Bronchial epithelial cell (primary cell): ENCODE data around the gene ANKAR. TPM values are rescaled to one million over a fixed set of nuclear protein-coding genes. Genes with fewer than 3 reads are reported as not detected.

Experiments
- DNase-seq: peaks from one replicate; pipeline ENCODE4 v3.0.0-alpha.2; 2010; ENCODE audit warnings: low read depth
- FAIRE-seq: peaks from 2 replicates; lab custom pipeline; 2011; peaks lifted over from hg19 to GRCh38; lab: Jason Lieb, UNC
- H3K27me3 ChIP-seq: 2 replicates; pipeline ENCODE4 v1.5.1; 2011; ENCODE audit warnings: low read length; ENCODE audit not compliant: control insufficient read depth, insufficient read depth
- H3K36me3 ChIP-seq: 2 replicates; pipeline ENCODE4 v1.5.1; 2011; ENCODE audit warnings: low read length; ENCODE audit not compliant: control insufficient read depth, insufficient read depth
- H3K4me3 ChIP-seq: 2 replicates; pipeline ENCODE4 v1.5.1; 2011; ENCODE audit warnings: mild to moderate bottlenecking, low read depth, low read length, control low read depth
- total RNA-seq: library from RNA; depleted of rRNA; stranded (reverse); fragments of >200 nt; gene quantifications from 2 replicates; pipeline ENCODE4 v1.2.1, GENCODE V29; 2014
- TF ChIP-seq, protein P1 (sequence below): IDR thresholded peaks from 2 replicates; pipeline ENCODE4 v1.5.1; 2011; ENCODE audit warnings: mild to moderate bottlenecking, moderate library complexity, low read length, control low read depth, inconsistent platforms; ENCODE audit not compliant: insufficient read depth, severe bottlenecking

ANKAR gene
- total RNA-seq, 1 donor from 2014 or later: 2.1 TPM

DNA sequence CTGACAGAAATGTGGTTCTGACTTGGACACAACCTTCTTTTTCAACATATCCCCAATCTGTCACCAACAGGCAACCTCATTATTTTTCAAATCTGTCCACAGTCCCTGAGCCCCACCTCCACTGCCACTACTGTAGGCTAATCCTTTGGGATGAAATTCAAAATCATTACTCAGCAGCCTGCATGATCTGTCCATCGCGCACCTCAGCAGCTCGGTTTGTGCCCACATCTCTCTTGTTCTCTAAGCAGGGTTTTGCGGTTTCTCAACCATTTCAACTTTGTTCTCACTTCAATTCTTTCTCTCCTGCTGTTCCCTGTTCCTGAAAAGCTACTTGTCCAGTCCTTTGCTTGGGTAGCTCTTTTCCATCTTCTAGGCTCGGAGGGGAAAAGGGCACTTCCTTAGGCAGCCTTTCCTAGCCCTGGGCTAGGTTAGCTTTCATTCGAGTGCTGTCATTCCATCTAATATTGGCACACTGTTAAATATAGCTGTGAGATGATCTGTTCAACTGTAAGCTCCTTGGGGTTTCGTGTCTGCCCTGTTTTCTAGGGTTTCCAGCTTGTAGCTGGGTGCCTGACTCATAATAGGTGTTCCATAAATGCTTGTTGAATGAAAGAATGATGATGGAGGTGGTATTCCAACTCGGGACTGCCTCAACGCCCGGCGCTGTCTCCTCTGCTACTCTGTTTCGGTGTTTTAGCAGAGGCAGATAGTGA is 653 bp upstream of the ANKAR start:
- FAIRE-seq (no peak), DNase-seq (peak; percentile 20)
- TF ChIP-seq, protein P1, sequence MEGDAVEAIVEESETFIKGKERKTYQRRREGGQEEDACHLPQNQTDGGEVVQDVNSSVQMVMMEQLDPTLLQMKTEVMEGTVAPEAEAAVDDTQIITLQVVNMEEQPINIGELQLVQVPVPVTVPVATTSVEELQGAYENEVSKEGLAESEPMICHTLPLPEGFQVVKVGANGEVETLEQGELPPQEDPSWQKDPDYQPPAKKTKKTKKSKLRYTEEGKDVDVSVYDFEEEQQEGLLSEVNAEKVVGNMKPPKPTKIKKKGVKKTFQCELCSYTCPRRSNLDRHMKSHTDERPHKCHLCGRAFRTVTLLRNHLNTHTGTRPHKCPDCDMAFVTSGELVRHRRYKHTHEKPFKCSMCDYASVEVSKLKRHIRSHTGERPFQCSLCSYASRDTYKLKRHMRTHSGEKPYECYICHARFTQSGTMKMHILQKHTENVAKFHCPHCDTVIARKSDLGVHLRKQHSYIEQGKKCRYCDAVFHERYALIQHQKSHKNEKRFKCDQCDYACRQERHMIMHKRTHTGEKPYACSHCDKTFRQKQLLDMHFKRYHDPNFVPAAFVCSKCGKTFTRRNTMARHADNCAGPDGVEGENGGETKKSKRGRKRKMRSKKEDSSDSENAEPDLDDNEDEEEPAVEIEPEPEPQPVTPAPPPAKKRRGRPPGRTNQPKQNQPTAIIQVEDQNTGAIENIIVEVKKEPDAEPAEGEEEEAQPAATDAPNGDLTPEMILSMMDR: no peak
- Histone ChIP-seq H3K4me3 (peak overlapping the region; percentile 66), H3K27me3 (no peaks in the 10 kb centered on the region), H3K36me3 (peaks cover under 1% of the 10 kb centered on the region)

DNA sequence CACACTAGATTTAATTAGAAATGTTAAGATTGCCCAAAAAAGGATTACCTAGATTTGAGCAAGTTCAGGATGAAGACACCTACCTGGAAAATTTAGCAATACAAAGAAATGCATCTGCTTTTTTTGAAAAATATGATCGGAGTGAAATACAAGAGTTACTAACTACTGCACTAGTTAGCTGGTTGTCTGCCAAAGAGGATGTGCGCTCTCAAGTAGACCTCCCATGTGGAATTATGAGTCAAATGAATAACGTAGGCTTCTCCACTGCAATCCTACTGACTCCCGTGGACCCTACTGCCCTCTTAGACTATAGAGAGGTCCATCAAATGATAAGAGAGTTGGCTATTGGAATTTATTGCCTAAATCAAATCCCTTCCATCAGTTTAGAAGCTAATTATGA is 2.0 kb downstream of the ANKAR start:
- FAIRE-seq: no peak
- TF ChIP-seq, protein P1: no peak
- no peaks in the 10 kb centered on the region for H3K36me3 ChIP-seq
- H3K4me3 ChIP-seq: no peak overlapping the region
- no peaks in the 10 kb centered on the region for H3K27me3 ChIP-seq
- no peak for DNase-seq

DNA sequence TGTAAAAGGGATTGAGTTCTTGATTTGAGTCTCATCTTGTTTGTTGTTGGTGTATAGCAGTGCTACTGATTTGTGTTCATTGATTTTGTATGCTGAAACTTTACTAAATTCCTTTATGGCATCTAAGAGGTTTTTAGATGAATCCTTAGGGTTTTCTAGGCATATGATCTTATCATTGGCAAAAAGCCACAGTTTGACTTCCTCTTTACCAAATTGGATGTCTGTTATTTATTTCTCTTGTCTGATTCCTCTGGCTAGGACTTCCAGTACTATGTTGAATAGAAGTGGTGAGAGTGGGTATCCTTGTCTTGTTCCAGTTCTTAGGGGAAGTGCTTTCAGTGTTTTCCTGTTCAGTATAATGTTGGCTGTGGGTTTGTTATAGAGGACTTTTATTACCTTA is 4.8 kb downstream of the ANKAR start:
- Histone ChIP-seq H3K4me3 (no peak overlapping the region), H3K36me3 (no peaks in the 10 kb centered on the region), H3K27me3 (no peaks in the 10 kb centered on the region)
- TF ChIP-seq, protein P1: no peak
- FAIRE-seq (no peak), DNase-seq (no peak)

DNA sequence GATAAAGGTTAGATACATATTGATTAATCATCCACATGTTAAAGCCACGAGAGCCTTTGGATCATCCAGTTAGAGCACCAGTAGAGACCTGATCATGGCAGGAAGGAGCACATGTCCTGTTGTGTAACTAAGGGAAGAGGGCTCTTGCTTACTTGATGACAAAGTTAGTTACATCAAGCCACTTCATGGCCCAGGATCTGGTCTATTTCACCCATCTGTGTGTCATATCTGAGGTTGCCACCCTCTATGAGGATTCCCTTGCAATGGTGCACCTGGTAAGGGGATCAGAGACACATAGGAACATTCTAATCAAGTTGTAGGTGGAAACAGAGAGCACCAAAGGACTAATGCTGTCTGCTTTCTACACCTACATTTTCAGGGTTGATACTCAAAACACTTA is 6.7 kb downstream of the ANKAR start:
- FAIRE-seq (no peak), DNase-seq (no peak)
- no peaks in the 10 kb centered on the region for H3K27me3 ChIP-seq
- H3K4me3 ChIP-seq: no peak overlapping the region
- TF ChIP-seq, protein P1: no peak
- no peaks in the 10 kb centered on the region for H3K36me3 ChIP-seq

DNA sequence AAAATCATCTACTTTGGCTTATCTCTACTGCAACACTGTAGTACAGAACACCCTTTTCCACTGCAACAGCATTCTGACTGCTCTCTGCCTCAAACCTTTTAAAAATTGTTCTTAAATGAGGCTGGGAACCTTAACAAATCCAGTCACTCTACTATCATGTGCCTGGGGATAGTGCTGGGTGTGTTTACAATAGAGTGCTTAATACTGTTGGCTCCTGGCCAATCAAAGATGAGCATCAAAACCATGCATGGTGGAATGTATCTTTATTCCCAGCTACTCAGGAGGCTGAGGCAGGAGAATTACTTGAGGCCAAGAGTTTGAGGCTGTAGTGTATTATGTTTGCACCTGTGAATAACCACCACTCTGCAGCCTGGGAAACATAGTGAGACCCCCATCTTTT is 7.4 kb downstream of the ANKAR start:
- Histone ChIP-seq H3K27me3 (no peaks in the 10 kb centered on the region), H3K36me3 (no peaks in the 10 kb centered on the region), H3K4me3 (no peak overlapping the region)
- no peak for FAIRE-seq
- TF ChIP-seq, protein P1: no peak
- DNase-seq: no peak

DNA sequence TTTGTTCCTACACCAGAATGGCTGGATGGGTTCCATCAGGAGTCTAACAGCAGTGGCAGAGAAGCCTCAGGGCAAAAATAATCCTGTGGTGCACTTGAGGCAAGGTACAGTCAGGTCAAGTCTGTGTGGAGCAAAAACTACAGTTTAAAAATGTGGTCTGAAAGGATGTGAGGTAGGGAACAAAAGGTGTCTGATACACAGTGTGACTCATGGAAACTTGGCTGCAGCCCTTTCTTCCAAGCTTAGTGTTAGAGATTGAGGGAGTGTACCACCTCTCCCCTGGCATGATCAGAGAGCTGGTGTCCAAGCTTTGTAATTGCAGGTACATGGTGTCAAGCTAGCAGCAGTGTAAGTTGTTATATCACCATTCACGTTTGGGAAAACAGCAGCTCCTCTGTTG is 8.9 kb downstream of the ANKAR start:
- Histone ChIP-seq H3K4me3 (no peak overlapping the region), H3K36me3 (no peaks in the 10 kb centered on the region), H3K27me3 (no peaks in the 10 kb centered on the region)
- FAIRE-seq (peak; percentile 89), DNase-seq (peak; percentile 64)
- TF ChIP-seq, protein P1: no peak
